Keratinocyte (primary cell): ENCODE data around the gene HOXC5. TPM values are rescaled to one million over a fixed set of nuclear protein-coding genes. Genes with fewer than 3 reads are reported as not detected.

ENCODE experiments used
- DNase-seq: peaks from one replicate; pipeline ENCODE4 v3.0.0-alpha.2; 2011; ENCODE audit warnings: low read depth, missing footprints, low spot score
- FAIRE-seq: peaks from 2 replicates; lab custom pipeline; 2011; peaks lifted over from hg19 to GRCh38; lab: Jason Lieb, UNC
- H2AFZ ChIP-seq: 2 replicates; pipeline ENCODE4 v1.6.0; 2012; ENCODE audit warnings: low read length, control low read depth, inconsistent platforms; ENCODE audit not compliant: control insufficient read depth
- H3K27ac ChIP-seq: 2 replicates; pipeline ENCODE4 v1.5.1; 2011; ENCODE audit warnings: low read length; ENCODE audit not compliant: control insufficient read depth, insufficient read depth
- H3K27me3 ChIP-seq: 3 replicates; pipeline ENCODE4 v1.6.0; 2011; ENCODE audit warnings: low read length; ENCODE audit not compliant: control insufficient read depth, insufficient read depth; ENCODE audit errors: extremely low read depth
- H3K36me3 ChIP-seq, 2 experiments: 2 replicates in 1 of 2; 3 replicates in 1 of 2; pipeline ENCODE4 v1.5.1; 2011; ENCODE audit warnings: low read length in 2 of 2, mild to moderate bottlenecking in 1 of 2; ENCODE audit not compliant: control insufficient read depth in 2 of 2, insufficient read depth in 2 of 2; ENCODE audit errors: extremely low read depth in 1 of 2
- H3K4me1 ChIP-seq: 3 replicates; pipeline ENCODE4 v1.5.1; 2011; ENCODE audit warnings: low read length; ENCODE audit not compliant: control insufficient read depth, insufficient read depth; ENCODE audit errors: extremely low read depth
- H3K4me2 ChIP-seq: 3 replicates; pipeline ENCODE4 v1.6.0; 2011; ENCODE audit warnings: low read depth, low read length; ENCODE audit not compliant: control insufficient read depth, insufficient read depth; ENCODE audit errors: extremely low read depth
- H3K4me3 ChIP-seq, 3 experiments: fragments of 200-600 bp in 1 of 3; sonication (generic) in 1 of 3; 2 replicates in 2 of 3; 3 replicates in 1 of 3; pipeline ENCODE4 v1.5.1; 2011 to 2016; ENCODE audit warnings: low read length in 3 of 3, mild to moderate bottlenecking in 3 of 3, control low read depth in 2 of 3, inconsistent platforms in 1 of 3, low read depth in 1 of 3, mixed read lengths in 1 of 3, mixed run types in 1 of 3, moderate library complexity in 1 of 3; ENCODE audit not compliant: control insufficient read depth in 2 of 3, insufficient read depth in 2 of 3; ENCODE audit errors: extremely low read depth in 1 of 3
- H3K79me2 ChIP-seq: 2 replicates; pipeline ENCODE4 v1.6.0; 2012; ENCODE audit warnings: low read length; ENCODE audit not compliant: control insufficient read depth, insufficient read depth
- H3K9ac ChIP-seq: 3 replicates; pipeline ENCODE4 v1.6.0; 2011; ENCODE audit warnings: low read length; ENCODE audit not compliant: control insufficient read depth, insufficient read depth; ENCODE audit errors: extremely low read depth
- H3K9me1 ChIP-seq: 3 replicates; pipeline ENCODE4 v1.6.0; 2011; ENCODE audit warnings: low read length; ENCODE audit not compliant: control insufficient read depth, insufficient read depth; ENCODE audit errors: extremely low read depth
- H3K9me3 ChIP-seq: 2 replicates; pipeline ENCODE4 v1.5.1; 2012; ENCODE audit warnings: low read depth, low read length; ENCODE audit not compliant: control insufficient read depth
- H4K20me1 ChIP-seq: 3 replicates; pipeline ENCODE4 v1.6.0; 2011; ENCODE audit warnings: low read length; ENCODE audit not compliant: control insufficient read depth, insufficient read depth; ENCODE audit errors: extremely low read depth
- EZH2 ChIP-seq: IDR thresholded peaks from one replicate; pipeline ENCODE4 v1.6.1; 2012; ENCODE audit warnings: inconsistent platforms, mild to moderate bottlenecking, low read length, moderate library complexity
- dilution Hi-C: fragments of 300-500 bp; cut with MboI; formaldehyde crosslinking; loops from one replicate; pipeline ENCODE4 v1.7.0; 2020; ENCODE audit warnings: low sequenced_read_pairs; ENCODE audit not compliant: extremely low pct_ligation_motif_present
- polyA plus RNA-seq, 5 experiments: library from polyadenylated mRNA; depleted of rRNA in 3 of 5; stranded (reverse) in 3 of 5; stranded (forward) in 1 of 5; unstranded in 1 of 5; fragments of >200 nt; gene quantifications; 1 replicate in 1 of 5; 2 replicates in 3 of 5; 3 replicates in 1 of 5; pipeline versions ENCODE4 v1.2.1 to v1.2.3, GENCODE V29; 2011 to 2012; ENCODE audit warnings: missing spikeins in 2 of 5, low read depth in 1 of 5, low replicate concordance in 1 of 5
- TF ChIP-seq, protein P1 (sequence below), 3 experiments: IDR thresholded peaks in 1 of 3; conservative IDR thresholded peaks in 1 of 3; optimal IDR thresholded peaks in 1 of 3; 2 replicates in 2 of 3; 3 replicates in 1 of 3; pipeline versions ENCODE3 to v1.5.1; 2011; ENCODE audit warnings: low read length in 3 of 3, mild to moderate bottlenecking in 3 of 3, moderate library complexity in 2 of 3, control low read depth in 1 of 3, inconsistent platforms in 1 of 3; ENCODE audit not compliant: insufficient read depth in 2 of 3; ENCODE audit errors: extremely low read depth in 1 of 3

Gene HOXC5
- polyA plus RNA-seq, 1 donor (not counting 4 experiments of a cell fraction or from before 2014, with no cell fraction given): 0.18 TPM

DNA sequence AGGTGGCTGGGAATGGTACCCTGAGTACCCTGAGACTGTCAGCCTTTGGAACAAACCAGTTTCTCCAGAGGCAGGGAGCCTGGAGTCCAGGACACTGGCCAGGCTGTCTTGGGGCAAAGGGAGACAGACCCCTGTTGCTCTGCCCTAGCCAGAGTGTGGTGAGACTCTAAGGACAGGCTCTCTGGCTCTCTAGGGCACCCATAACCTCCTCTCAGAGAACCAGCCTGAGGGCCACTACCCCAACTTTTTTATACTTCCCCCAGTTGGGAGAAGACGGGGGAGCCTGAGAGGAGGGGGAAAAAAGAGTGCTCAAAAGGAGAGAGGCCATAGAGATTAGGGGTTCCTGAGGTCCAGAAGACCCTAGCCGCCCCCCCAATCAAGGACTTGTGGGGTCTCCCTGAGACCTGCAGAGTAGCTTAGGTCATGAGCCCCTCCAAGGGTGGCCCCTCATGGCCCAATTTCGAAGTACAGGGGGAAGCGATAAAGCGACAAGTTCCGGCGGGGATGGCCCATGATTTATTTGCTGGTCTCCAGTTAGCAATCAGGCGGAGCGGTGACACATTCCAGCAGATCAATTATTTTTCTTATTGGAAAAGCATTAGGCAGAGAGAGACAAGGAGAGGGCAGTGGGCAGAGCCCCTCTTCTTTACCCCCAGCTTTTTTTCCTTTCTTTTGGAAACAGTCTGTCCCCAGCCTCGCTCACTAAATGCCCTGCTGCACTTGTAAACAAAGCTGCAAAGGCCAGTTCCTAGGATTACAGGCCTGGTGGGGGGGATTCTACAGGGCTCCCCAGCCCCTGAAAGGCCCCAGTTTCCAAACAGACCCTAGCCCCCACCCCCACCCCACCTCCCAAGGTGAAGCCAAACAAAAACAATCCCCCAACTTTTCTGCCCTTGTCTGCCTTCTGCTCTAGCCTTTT, 22.5 kb upstream of the HOXC5 start:
- H3K27ac ChIP-seq: no peak overlapping the region
- FAIRE-seq (no peak), DNase-seq (no peak)
- TF ChIP-seq, protein P1, sequence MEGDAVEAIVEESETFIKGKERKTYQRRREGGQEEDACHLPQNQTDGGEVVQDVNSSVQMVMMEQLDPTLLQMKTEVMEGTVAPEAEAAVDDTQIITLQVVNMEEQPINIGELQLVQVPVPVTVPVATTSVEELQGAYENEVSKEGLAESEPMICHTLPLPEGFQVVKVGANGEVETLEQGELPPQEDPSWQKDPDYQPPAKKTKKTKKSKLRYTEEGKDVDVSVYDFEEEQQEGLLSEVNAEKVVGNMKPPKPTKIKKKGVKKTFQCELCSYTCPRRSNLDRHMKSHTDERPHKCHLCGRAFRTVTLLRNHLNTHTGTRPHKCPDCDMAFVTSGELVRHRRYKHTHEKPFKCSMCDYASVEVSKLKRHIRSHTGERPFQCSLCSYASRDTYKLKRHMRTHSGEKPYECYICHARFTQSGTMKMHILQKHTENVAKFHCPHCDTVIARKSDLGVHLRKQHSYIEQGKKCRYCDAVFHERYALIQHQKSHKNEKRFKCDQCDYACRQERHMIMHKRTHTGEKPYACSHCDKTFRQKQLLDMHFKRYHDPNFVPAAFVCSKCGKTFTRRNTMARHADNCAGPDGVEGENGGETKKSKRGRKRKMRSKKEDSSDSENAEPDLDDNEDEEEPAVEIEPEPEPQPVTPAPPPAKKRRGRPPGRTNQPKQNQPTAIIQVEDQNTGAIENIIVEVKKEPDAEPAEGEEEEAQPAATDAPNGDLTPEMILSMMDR (optimal IDR thresholded peaks at IDR 0.05 in 1 of 3, IDR thresholded peaks at IDR 0.05 in 1 of 3, conservative IDR thresholded peaks at IDR 0.05 in 1 of 3; ENCODE audit: extremely low read depth in 1 of 3, insufficient read depth in 2 of 3, low read length in 3 of 3): no peak
- TF ChIP-seq EZH2: no peak
- dilution Hi-C loops: no loop called here
- H2AFZ ChIP-seq: no peak overlapping the region
- H3K9me1 ChIP-seq: no peaks in the 10 kb centered on the region
- peaks cover 32% of the 10 kb centered on the region for H3K79me2 ChIP-seq
- H3K27me3 ChIP-seq: no peaks in the 10 kb centered on the region
- peaks cover 16% of the 10 kb centered on the region for H3K4me1 ChIP-seq
- no peaks in the 10 kb centered on the region for H4K20me1 ChIP-seq
- H3K9ac ChIP-seq: peak overlapping the region; percentile 80
- peak overlapping the region in 1 of 3 experiments; percentile 19 for H3K4me3 ChIP-seq
- no peaks in the 10 kb centered on the region for H3K9me3 ChIP-seq
- H3K4me2 ChIP-seq: peak overlapping the region; percentile 79
- H3K36me3 ChIP-seq: no peaks in the 10 kb centered on the region

DNA sequence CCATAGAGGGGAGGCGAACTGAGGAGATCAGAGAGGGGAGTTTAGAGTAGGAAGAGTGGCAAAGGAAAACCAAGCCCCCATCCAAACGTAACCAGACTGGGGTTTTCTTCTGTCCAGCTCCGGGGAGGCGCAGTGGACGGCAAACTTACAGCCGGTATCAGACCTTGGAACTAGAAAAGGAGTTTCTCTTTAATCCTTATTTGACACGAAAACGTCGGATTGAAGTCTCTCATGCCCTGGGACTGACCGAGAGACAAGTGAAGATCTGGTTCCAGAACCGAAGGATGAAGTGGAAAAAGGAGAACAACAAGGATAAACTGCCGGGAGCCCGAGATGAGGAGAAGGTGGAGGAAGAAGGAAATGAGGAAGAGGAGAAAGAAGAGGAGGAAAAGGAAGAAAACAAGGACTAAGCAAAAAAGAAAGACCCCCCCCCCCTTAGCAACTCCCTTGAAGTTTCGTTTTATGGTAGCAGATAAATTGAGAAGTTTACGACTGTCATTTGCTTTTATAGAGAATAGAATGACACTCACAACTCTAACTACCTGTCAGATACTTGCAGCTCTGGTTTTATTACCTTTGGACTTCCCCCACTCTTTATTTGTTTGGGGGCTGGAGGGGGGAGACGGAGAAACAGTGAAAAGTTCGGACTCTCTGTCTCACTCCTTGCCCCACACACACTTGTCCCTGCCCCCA, 21.7 kb upstream of the HOXC5 start:
- FAIRE-seq: peak; percentile 5
- H3K4me1 ChIP-seq: peaks cover 20% of the 10 kb centered on the region
- H3K9ac ChIP-seq: no peak overlapping the region
- TF ChIP-seq EZH2: no peak
- TF ChIP-seq, protein P1 (optimal IDR thresholded peaks at IDR 0.05 in 1 of 3, IDR thresholded peaks at IDR 0.05 in 1 of 3, conservative IDR thresholded peaks at IDR 0.05 in 1 of 3; ENCODE audit: extremely low read depth in 1 of 3, insufficient read depth in 2 of 3, low read length in 3 of 3): no peak
- H3K9me3 ChIP-seq: no peaks in the 10 kb centered on the region
- no peaks in the 10 kb centered on the region for H3K36me3 ChIP-seq
- no peak overlapping the region for H3K4me2 ChIP-seq
- no peaks in the 10 kb centered on the region for H4K20me1 ChIP-seq
- H3K4me3 ChIP-seq: no peak overlapping the region
- H3K79me2 ChIP-seq: peaks cover 35% of the 10 kb centered on the region
- DNase-seq: no peak
- H3K9me1 ChIP-seq: no peaks in the 10 kb centered on the region
- H3K27ac ChIP-seq: no peak overlapping the region
- dilution Hi-C loops: no loop called here
- H3K27me3 ChIP-seq: no peaks in the 10 kb centered on the region
- H2AFZ ChIP-seq: no peak overlapping the region
